Measurements from ENCODE around the gene GPR75.

The GPR75 gene

DNA sequence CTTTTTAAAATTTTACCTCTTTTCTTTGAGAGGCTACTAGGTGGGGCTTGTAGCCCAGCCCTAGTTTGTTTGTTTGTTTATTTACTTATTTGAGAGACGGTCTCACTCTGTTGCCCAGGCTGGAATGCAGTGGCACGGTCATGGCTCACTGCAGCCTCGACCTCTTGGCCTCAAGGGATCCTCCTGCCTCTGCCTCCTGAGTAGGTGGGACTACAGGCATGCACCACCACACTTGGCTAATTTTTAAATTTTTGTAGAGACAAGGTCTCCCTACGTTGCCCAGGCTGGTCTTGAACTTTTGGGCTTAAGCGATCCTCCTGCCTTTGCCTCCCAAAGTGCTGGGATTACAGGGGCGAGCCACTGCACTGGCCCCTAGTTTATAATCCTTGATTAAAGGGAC, 38.0 kb downstream of the GPR75 start:
- no peaks in the 10 kb centered on the region for H3K9me3 ChIP-seq (ENCODE audit: insufficient read depth, low read length)
- no peak for TF ChIP-seq YY1 (IDR thresholded peaks at IDR 0.05; ENCODE audit: insufficient read depth, insufficient read length)
- TF ChIP-seq ZNF274 (IDR thresholded peaks at IDR 0.05; ENCODE audit: low read depth, low read length), result no peak
- no peak for TF ChIP-seq SUZ12 (IDR thresholded peaks at IDR 0.05; ENCODE audit: extremely low read depth, insufficient read depth, insufficient read length)

DNA sequence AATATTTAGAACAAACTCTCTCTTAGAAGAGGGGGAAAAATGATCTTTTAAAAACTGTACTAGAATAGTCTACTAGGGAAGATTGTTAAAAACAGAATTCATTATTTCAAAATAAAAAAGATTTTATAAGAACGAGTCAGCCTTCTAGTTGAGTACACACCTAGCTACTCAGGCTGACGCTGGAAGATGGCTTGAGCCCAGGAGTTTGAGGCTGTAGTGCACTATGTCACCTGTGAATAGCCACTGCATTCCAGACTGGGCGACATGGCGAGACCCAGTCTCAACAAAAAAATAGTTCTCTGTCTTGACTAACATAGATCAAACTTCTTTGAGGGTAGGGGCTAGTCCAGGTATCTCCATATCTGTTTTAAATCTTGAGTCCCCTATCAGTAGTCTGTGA, 39.1 kb downstream of the GPR75 start:
- H3K9me3 ChIP-seq (ENCODE audit: insufficient read depth, low read length), result no peaks in the 10 kb centered on the region
- H3K36me3 ChIP-seq (ENCODE audit: insufficient read depth, insufficient read length, low read length), result peaks cover 12% of the 10 kb centered on the region
- H3K4me1 ChIP-seq (ENCODE audit: insufficient read depth, insufficient read length), result no peaks in the 10 kb centered on the region
- no peak for TF ChIP-seq ZNF274 (IDR thresholded peaks at IDR 0.05; ENCODE audit: low read depth, low read length)
- TF ChIP-seq YY1 (IDR thresholded peaks at IDR 0.05; ENCODE audit: insufficient read depth, insufficient read length), result no peak
- no peak for TF ChIP-seq SUZ12 (IDR thresholded peaks at IDR 0.05; ENCODE audit: extremely low read depth, insufficient read depth, insufficient read length)
- H3K9ac ChIP-seq (ENCODE audit: insufficient read length, low read depth), result no peak overlapping the region
- no peak overlapping the region for H3K4me3 ChIP-seq (ENCODE audit: insufficient read length, low read depth)
- no peaks in the 10 kb centered on the region for H3K27me3 ChIP-seq (ENCODE audit: insufficient read depth, insufficient read length)
- DNase-seq (ENCODE audit: low read depth, low spot score), result no peak

More for the DNA sequence above, 38.0 kb downstream of the GPR75 start:
- Histone ChIP-seq H3K4me3 (ENCODE audit: insufficient read length, low read depth) (no peak overlapping the region), H3K36me3 (ENCODE audit: insufficient read depth, insufficient read length, low read length) (peaks cover 9% of the 10 kb centered on the region), H3K9ac (ENCODE audit: insufficient read length, low read depth) (no peak overlapping the region), H3K4me1 (ENCODE audit: insufficient read depth, insufficient read length) (no peaks in the 10 kb centered on the region), H3K27me3 (ENCODE audit: insufficient read depth, insufficient read length) (no peaks in the 10 kb centered on the region)
- no peak for DNase-seq (ENCODE audit: low read depth, low spot score)

DNA sequence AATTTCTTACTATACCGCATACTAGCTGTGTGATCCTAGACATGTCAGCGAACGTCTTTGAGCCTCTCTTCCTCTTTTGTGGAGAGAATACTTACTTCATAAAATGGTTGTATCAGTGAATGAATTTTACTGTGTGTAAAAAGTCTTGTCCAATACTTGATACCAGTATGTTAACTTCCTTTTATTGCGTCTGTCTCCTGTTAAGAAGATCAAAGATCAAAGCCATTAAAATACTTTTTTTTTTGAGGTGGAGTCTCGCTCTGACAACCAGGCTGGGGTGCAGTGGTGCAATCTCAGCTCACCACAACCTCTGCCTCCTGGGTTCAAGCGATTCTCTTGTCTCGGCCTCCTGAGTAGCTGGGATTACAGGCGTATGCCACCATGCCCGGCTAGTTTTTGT, 39.7 kb downstream of the GPR75 start:
- no peak for DNase-seq (ENCODE audit: low read depth, low spot score)
- H3K9ac ChIP-seq (ENCODE audit: insufficient read length, low read depth), result no peak overlapping the region
- H3K36me3 ChIP-seq (ENCODE audit: insufficient read depth, insufficient read length, low read length), result peaks cover 16% of the 10 kb centered on the region
- TF ChIP-seq YY1 (IDR thresholded peaks at IDR 0.05; ENCODE audit: insufficient read depth, insufficient read length) (no peak), ZNF274 (IDR thresholded peaks at IDR 0.05; ENCODE audit: low read depth, low read length) (no peak), SUZ12 (IDR thresholded peaks at IDR 0.05; ENCODE audit: extremely low read depth, insufficient read depth, insufficient read length) (no peak)
- H3K9me3 ChIP-seq (ENCODE audit: insufficient read depth, low read length), result no peaks in the 10 kb centered on the region
- no peaks in the 10 kb centered on the region for H3K27me3 ChIP-seq (ENCODE audit: insufficient read depth, insufficient read length)
- no peaks in the 10 kb centered on the region for H3K4me1 ChIP-seq (ENCODE audit: insufficient read depth, insufficient read length)
- H3K4me3 ChIP-seq (ENCODE audit: insufficient read length, low read depth), result no peak overlapping the region

DNA sequence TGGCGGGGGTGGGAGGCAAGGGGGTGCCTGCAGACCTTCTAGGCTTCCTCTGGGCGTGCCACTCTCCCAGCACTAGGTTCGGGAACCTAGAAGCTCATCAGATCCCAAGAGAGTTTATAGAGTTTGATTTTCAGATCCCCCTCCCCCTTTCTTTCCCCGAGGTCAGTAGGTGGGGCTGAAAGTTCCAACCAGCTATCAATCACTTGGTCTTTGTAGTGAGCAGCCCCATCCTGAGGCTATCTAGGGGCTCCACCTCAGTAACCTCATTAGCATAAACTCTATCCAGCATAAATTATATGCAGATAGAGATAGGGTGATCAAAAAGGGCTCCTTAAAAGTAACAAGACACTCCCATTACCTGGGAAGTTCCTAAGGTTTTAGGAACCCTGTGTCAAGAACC, 40.1 kb downstream of the GPR75 start:
- no peaks in the 10 kb centered on the region for H3K9me3 ChIP-seq (ENCODE audit: insufficient read depth, low read length)
- DNase-seq (ENCODE audit: low read depth, low spot score), result no peak
- no peaks in the 10 kb centered on the region for H3K27me3 ChIP-seq (ENCODE audit: insufficient read depth, insufficient read length)
- no peaks in the 10 kb centered on the region for H3K4me1 ChIP-seq (ENCODE audit: insufficient read depth, insufficient read length)
- TF ChIP-seq ZNF274 (IDR thresholded peaks at IDR 0.05; ENCODE audit: low read depth, low read length), result no peak
- no peak for TF ChIP-seq SUZ12 (IDR thresholded peaks at IDR 0.05; ENCODE audit: extremely low read depth, insufficient read depth, insufficient read length)
- no peak for TF ChIP-seq YY1 (IDR thresholded peaks at IDR 0.05; ENCODE audit: insufficient read depth, insufficient read length)
- H3K4me3 ChIP-seq (ENCODE audit: insufficient read length, low read depth), result no peak overlapping the region
- H3K36me3 ChIP-seq (ENCODE audit: insufficient read depth, insufficient read length, low read length), result peaks cover 16% of the 10 kb centered on the region
- no peak overlapping the region for H3K9ac ChIP-seq (ENCODE audit: insufficient read length, low read depth)

DNA sequence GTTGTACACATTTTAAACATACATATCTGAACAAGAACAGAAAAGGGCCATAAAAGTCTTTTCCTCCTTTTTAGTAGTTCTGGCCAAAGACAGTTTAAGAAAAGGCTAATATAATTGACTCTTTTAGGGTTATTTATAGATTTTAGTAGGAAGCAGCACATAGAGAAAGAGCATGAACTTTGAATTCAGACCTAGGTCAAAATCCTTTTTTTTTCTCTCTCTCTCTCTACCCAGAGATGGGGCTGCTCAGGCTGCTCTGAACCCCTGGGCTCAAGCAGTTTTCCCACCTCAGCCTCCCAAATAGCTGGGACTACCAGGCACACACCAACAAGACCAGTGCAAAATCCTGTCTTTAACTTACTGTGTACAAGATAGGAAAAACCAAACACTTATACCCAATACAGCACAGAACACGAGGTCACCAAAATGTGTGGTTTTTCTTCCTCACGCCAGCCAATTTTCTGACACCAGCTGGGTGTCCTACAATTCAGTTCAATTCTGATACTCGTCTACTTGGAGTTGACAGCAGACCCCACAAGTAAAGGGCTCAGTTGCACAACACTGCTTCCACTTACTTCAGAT, 40.8 kb downstream of the GPR75 start:
- H3K4me1 ChIP-seq (ENCODE audit: insufficient read depth, insufficient read length), result no peaks in the 10 kb centered on the region
- no peak for TF ChIP-seq SUZ12 (IDR thresholded peaks at IDR 0.05; ENCODE audit: extremely low read depth, insufficient read depth, insufficient read length)
- TF ChIP-seq YY1 (IDR thresholded peaks at IDR 0.05; ENCODE audit: insufficient read depth, insufficient read length), result no peak
- no peak for TF ChIP-seq ZNF274 (IDR thresholded peaks at IDR 0.05; ENCODE audit: low read depth, low read length)
- H3K4me3 ChIP-seq (ENCODE audit: insufficient read length, low read depth), result no peak overlapping the region
- no peaks in the 10 kb centered on the region for H3K9me3 ChIP-seq (ENCODE audit: insufficient read depth, low read length)
- H3K27me3 ChIP-seq (ENCODE audit: insufficient read depth, insufficient read length), result no peaks in the 10 kb centered on the region
- peaks cover 17% of the 10 kb centered on the region for H3K36me3 ChIP-seq (ENCODE audit: insufficient read depth, insufficient read length, low read length)
- DNase-seq (ENCODE audit: low read depth, low spot score), result no peak
- no peak overlapping the region for H3K9ac ChIP-seq (ENCODE audit: insufficient read length, low read depth)

DNA sequence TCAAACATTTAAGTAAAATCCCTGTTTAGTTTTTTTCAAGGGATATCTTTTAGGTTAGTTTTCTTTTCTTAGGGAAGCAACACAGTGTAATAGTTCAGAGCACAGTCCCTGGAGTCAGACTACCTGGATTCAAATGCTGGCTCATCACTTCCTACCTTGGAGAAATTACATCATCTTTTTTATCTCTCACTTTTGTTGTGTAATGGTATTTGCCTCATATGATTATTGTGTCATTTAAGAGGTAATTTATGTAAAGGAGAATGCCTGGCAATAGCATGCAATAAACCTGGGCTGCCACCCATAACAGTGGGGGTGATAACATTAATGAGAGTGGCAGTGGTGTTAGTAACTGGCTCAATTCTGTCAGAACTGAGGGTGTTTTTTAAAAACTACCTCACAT, 46.6 kb downstream of the GPR75 start:
- Histone ChIP-seq H3K36me3 (ENCODE audit: insufficient read depth, insufficient read length, low read length) (peaks cover 46% of the 10 kb centered on the region), H3K9ac (ENCODE audit: insufficient read length, low read depth) (no peak overlapping the region), H3K9me3 (ENCODE audit: insufficient read depth, low read length) (no peaks in the 10 kb centered on the region), H3K27me3 (ENCODE audit: insufficient read depth, insufficient read length) (no peaks in the 10 kb centered on the region), H3K4me1 (ENCODE audit: insufficient read depth, insufficient read length) (no peaks in the 10 kb centered on the region), H3K4me3 (ENCODE audit: insufficient read length, low read depth) (no peak overlapping the region)
- no peak for DNase-seq (ENCODE audit: low read depth, low spot score)
- TF ChIP-seq SUZ12 (IDR thresholded peaks at IDR 0.05; ENCODE audit: extremely low read depth, insufficient read depth, insufficient read length), result no peak
- TF ChIP-seq ZNF274 (IDR thresholded peaks at IDR 0.05; ENCODE audit: low read depth, low read length), result no peak
- TF ChIP-seq YY1 (IDR thresholded peaks at IDR 0.05; ENCODE audit: insufficient read depth, insufficient read length), result no peak

DNA sequence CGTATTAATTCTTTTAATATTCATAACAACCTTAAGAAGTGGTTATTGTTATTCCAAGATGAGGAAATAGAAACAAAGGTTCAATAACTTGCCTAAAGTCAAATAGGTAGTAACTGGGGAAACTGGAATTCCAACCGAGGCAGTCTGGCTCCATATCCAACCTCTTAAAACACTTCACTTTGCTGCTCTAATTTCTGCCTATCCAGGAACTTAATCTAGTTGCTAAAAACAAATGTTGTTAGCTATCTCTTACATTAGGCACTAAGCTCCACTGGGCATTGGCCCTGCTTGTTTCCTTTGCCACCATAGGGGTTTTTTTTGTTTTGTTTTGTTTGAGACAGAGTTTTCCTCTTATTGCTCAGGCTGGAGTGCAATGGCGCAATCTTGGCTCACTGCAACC, 48.2 kb downstream of the GPR75 start:
- Histone ChIP-seq H3K4me1 (ENCODE audit: insufficient read depth, insufficient read length) (no peaks in the 10 kb centered on the region), H3K36me3 (ENCODE audit: insufficient read depth, insufficient read length, low read length) (peaks cover 47% of the 10 kb centered on the region), H3K9me3 (ENCODE audit: insufficient read depth, low read length) (no peaks in the 10 kb centered on the region), H3K9ac (ENCODE audit: insufficient read length, low read depth) (no peak overlapping the region), H3K27me3 (ENCODE audit: insufficient read depth, insufficient read length) (no peaks in the 10 kb centered on the region), H3K4me3 (ENCODE audit: insufficient read length, low read depth) (no peak overlapping the region)
- no peak for DNase-seq (ENCODE audit: low read depth, low spot score)
- TF ChIP-seq SUZ12 (IDR thresholded peaks at IDR 0.05; ENCODE audit: extremely low read depth, insufficient read depth, insufficient read length) (no peak), YY1 (IDR thresholded peaks at IDR 0.05; ENCODE audit: insufficient read depth, insufficient read length) (no peak), ZNF274 (IDR thresholded peaks at IDR 0.05; ENCODE audit: low read depth, low read length) (no peak)

Measured in NT2/D1 (cell line).